Measurements from ENCODE around the gene VAV2.

- TF ChIP-seq CTCF (conservative IDR thresholded peaks at IDR 0.05; ENCODE audit: low read depth, low read length) (no peak), EZH2 (IDR thresholded peaks at IDR 0.05; ENCODE audit: low read length, unreplicated experiment) (no peak), EZH2phosphoT487 (IDR thresholded peaks at IDR 0.05; ENCODE audit: borderline replicate concordance, low read length) (no peak)
These were observed 65.1 kb downstream of the VAV2 start for GRCh38 chr9:133927041-133927440.
